HG02852 (cell line): ENCODE measurements around the gene MBIP.
"Not testable (repeated sequence)": the region's sequence is repeated elsewhere in the genome, so short reads cannot be mapped to it uniquely, and the experiment has no call there.

Experiments
- ATAC-seq: cut with Tn5 transposase; IDR thresholded peaks from one replicate; pipeline ENCODE4 v1.9.1; 2021; ENCODE audit warnings: mild to moderate bottlenecking, moderate library complexity; ENCODE audit not compliant: unreplicated experiment

The MBIP gene

GRCh38 chr14:36320200-36320896, at the start of gene MBIP:
MBIP (minus strand) TSS chr14:36320637; CDS start chr14:36320588, 49 bp downstream.
- ATAC-seq: peak; percentile 97

GRCh38 chr14:36367985-36368774, 47.7 kb upstream of the MBIP start:
- no peak for ATAC-seq

- ATAC-seq: no peak
These were observed 45.3 kb upstream of the MBIP start for GRCh38 chr14:36365766-36366165.

GRCh38 chr14:36363704-36364103, 43.3 kb upstream of the MBIP start:
- no peak for ATAC-seq

GRCh38 chr14:36362648-36363047, 42.2 kb upstream of the MBIP start:
- ATAC-seq: no peak

- ATAC-seq: no peak
These were observed 40.9 kb upstream of the MBIP start for GRCh38 chr14:36361210-36361853.

GRCh38 chr14:36356862-36357261, 36.4 kb upstream of the MBIP start:
- ATAC-seq: no peak

GRCh38 chr14:36346052-36346451, 25.6 kb upstream of the MBIP start:
- ATAC-seq: no peak

GRCh38 chr14:36344211-36344610, 23.8 kb upstream of the MBIP start:
- no peak for ATAC-seq

- not testable (repeated sequence) for ATAC-seq
These were observed 21.4 kb upstream of the MBIP start for GRCh38 chr14:36341811-36342210.

GRCh38 chr14:36340276-36340890, 19.9 kb upstream of the MBIP start:
- ATAC-seq: no peak

- no peak for ATAC-seq
These were observed 19.4 kb upstream of the MBIP start for GRCh38 chr14:36339816-36340215.

- ATAC-seq: no peak
These were observed 12.7 kb upstream of the MBIP start for GRCh38 chr14:36333119-36333518.

- not testable (repeated sequence) for ATAC-seq
These were observed 7.1 kb upstream of the MBIP start for GRCh38 chr14:36327573-36327972.

GRCh38 chr14:36325853-36326252, 5.4 kb upstream of the MBIP start:
- ATAC-seq: no peak

- no peak for ATAC-seq
These were observed 4.5 kb upstream of the MBIP start for GRCh38 chr14:36324897-36325296.

GRCh38 chr14:36320897-36321381, 502 bp upstream of the MBIP start:
- ATAC-seq: peak; percentile 27

GRCh38 chr14:36319899-36320199, 588 bp downstream of the MBIP start:
- ATAC-seq: no peak

- ATAC-seq: no peak
These were observed 2.8 kb downstream of the MBIP start for GRCh38 chr14:36317650-36318049.

- no peak for ATAC-seq
These were observed 4.3 kb downstream of the MBIP start for GRCh38 chr14:36316131-36316530.

- ATAC-seq: peak; percentile 64
These were observed 5.1 kb downstream of the MBIP start for GRCh38 chr14:36315159-36315853.
